Activated B cell treated with CpG ODN at 0.5 μM for 24 hours (primary cell): Measurements from ENCODE around the gene SLC16A3. TPM values are rescaled to one million over a fixed set of nuclear protein-coding genes. Genes with fewer than 3 reads are reported as not detected.

Source experiments
- ATAC-seq: fragments of 200-7000 bp; cut with Tn5 transposase; one replicate; pipeline ENCODE4 v1.10.0; 2021; ENCODE audit warnings: low read depth, mild to moderate bottlenecking, moderate library complexity
- CTCF ChIA-PET: fragments of 350-600 bp; sonication (Branson Sonifier 250); formaldehyde crosslinking; loops from one replicate; lab custom pipeline; 2021; ENCODE audit warnings: antibody characterized with exemption; lab: Charles Lee
- POLR2A ChIA-PET: fragments of 350-600 bp; sonication (Branson Sonifier 250); formaldehyde crosslinking; loops from one replicate; lab custom pipeline; 2021; ENCODE audit warnings: antibody characterized with exemption; lab: Charles Lee
- DNase-seq: peaks from one replicate; pipeline ENCODE4 v3.0.0; 2022
- H3K27ac Mint-ChIP-seq: one replicate; pipeline ENCODE4 v1.8.0; 2020; ENCODE audit warnings: mixed read lengths
- H3K27me3 Mint-ChIP-seq: one replicate; pipeline ENCODE4 v1.8.0; 2021; ENCODE audit warnings: mixed read lengths
- H3K36me3 Mint-ChIP-seq: one replicate; pipeline ENCODE4 v1.8.0; 2021; ENCODE audit warnings: low read depth, mixed read lengths
- H3K4me1 Mint-ChIP-seq: one replicate; pipeline ENCODE4 v1.8.0; 2021; ENCODE audit warnings: mixed read lengths
- H3K4me3 Mint-ChIP-seq: one replicate; pipeline ENCODE4 v1.8.0; 2020; ENCODE audit warnings: mild to moderate bottlenecking, mixed read lengths
- H3K9me3 Mint-ChIP-seq: one replicate; pipeline ENCODE4 v1.8.0; 2020; ENCODE audit warnings: mixed read lengths
- intact Hi-C: fragments of 100-400 bp; cut with micrococcal nuclease; formaldehyde crosslinking; loops from one replicate; pipeline ENCODE4 v1.15.1; 2024
- total RNA-seq: library from RNA; stranded (reverse); gene quantifications from 2 replicates; pipeline ENCODE4 v1.2.3, GENCODE V29; 2022
- TF ChIP-seq, protein P1 (sequence below): fragments of 200-600 bp; IDR thresholded peaks from one replicate; pipeline ENCODE4 v1.8.0; 2022; ENCODE audit warnings: antibody characterized with exemption, mild to moderate bottlenecking

SLC16A3 gene
- total RNA-seq, 1 donor from 2014 or later: 24.6 TPM

DNA sequence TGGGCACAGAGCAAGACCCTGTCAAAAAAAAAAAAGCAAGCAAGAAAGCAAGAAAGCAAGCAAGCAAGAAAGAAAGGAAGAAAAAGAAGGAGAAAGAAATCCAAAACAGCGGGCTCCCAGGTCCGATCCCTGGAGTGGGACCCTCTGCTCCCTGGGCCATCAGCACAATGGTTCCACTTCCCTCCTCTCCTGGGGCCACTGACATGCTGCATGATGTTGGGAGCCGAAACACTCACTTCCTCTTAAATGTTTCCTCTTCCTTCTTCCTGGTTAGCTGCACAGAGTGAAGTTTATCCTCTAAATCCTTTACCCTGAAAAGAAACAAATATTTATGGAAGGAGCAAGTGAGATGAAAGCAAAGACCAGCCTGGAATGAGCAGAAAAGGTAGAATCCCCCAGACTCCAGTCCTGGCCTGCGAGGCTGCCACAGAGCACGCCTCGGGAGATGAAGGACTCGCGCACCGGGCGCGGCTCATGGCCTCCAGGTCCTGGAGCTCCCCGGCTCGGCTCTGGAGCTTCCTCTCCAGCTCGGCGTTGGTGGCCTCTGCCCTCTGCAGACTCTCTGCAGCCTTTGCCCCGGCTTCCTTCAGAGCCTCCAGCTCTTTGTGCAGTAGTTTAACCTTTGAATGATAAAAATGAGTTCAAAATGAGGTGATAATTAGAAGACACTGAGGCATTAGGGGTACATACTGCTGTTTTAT is 35.2 kb upstream of the SLC16A3 start:
- Mint-ChIP-seq H3K27ac (no peak overlapping the region), H3K36me3 (peaks cover 34% of the 10 kb centered on the region), H3K9me3 (no peaks in the 10 kb centered on the region), H3K4me1 (peaks cover 9% of the 10 kb centered on the region), H3K27me3 (no peaks in the 10 kb centered on the region), H3K4me3 (no peak overlapping the region)
- no peak for ATAC-seq
- TF ChIP-seq, protein P1, sequence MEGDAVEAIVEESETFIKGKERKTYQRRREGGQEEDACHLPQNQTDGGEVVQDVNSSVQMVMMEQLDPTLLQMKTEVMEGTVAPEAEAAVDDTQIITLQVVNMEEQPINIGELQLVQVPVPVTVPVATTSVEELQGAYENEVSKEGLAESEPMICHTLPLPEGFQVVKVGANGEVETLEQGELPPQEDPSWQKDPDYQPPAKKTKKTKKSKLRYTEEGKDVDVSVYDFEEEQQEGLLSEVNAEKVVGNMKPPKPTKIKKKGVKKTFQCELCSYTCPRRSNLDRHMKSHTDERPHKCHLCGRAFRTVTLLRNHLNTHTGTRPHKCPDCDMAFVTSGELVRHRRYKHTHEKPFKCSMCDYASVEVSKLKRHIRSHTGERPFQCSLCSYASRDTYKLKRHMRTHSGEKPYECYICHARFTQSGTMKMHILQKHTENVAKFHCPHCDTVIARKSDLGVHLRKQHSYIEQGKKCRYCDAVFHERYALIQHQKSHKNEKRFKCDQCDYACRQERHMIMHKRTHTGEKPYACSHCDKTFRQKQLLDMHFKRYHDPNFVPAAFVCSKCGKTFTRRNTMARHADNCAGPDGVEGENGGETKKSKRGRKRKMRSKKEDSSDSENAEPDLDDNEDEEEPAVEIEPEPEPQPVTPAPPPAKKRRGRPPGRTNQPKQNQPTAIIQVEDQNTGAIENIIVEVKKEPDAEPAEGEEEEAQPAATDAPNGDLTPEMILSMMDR: no peak
- ChIA-PET POLR2A (no interaction called here), CTCF (no interaction called here)
- no peak for DNase-seq
- intact Hi-C loops: no loop called here

DNA sequence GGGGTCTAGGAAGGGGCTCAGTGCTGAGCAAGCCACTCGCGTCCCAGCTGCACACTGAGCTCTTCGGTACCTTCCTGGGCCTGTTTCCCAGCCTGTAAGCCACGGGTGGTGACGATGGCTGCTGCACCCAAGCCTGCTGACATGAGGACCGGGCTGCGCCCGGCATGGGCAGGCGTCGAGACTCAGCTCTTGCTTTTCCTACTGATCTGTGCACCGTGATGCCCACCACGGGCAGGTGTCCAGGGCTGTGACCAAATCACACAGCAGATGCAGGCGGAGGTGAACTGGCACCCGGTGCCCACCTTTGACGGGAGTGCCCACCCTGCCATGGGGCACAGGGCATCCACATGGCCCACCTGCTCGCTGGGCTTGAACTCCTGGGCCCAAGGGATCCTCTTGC is 34.1 kb upstream of the SLC16A3 start:
- H3K4me3 Mint-ChIP-seq: no peak overlapping the region
- CTCF ChIA-PET: no interaction called here
- TF ChIP-seq, protein P1: no peak
- POLR2A ChIA-PET: no interaction called here
- intact Hi-C loops: no loop called here
- DNase-seq (no peak), ATAC-seq (no peak)
- peaks cover 34% of the 10 kb centered on the region for H3K36me3 Mint-ChIP-seq
- H3K27me3 Mint-ChIP-seq: no peaks in the 10 kb centered on the region
- no peaks in the 10 kb centered on the region for H3K9me3 Mint-ChIP-seq
- peaks cover 9% of the 10 kb centered on the region for H3K4me1 Mint-ChIP-seq
- no peak overlapping the region for H3K27ac Mint-ChIP-seq

DNA sequence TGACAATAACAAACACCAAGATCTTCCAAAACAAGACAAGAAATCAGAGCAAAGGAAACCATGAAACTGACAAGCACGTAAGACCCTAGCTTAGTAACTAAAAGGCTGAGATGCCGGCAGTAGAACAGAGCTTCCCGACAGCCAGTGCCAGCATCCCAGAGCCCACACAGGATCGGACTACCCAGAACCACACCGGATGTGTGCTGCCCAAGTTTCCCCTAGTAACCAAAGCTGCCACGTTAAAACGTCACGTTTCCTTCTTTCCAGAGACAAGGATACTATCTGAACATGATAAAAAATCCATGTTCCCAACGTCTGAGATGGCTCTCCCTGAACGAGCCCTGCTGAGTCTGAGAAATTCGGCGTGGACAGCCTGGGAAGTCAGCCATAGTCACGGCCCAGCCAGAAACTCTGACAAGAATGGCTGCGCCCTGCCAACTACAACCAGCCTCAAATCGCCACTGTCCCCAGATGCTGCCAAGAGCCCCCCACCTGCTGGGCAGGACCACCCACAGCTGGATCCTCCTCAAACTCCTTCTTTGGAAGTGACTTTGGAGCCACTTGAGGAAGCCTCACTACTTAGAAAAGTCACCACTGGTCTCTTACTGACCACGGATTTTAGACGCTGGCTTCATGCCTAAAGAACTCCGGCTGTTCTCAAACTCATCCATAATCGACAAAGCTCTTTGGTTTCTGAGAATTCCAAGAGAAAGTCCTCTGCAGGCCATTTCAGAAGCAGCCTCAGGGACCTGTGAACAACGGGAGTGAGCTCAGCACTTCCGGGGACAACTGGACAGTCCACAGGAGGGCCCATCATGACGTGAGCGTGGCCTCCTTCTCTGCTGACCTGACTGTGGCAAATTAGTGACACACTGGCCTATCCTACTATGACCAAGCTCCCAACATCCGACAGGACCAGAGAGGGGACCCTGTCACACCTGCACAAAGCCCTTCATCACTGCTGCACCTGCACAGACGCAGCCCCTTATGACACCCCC is 32.9 kb upstream of the SLC16A3 start:
- ChIA-PET POLR2A (interaction anchor here (0.8 kb wide), 1 partner anchor 10 kb away, joined by 3 read pairs; no protein-coding TSS in a partner anchor), CTCF (no interaction called here)
- no peak overlapping the region for H3K27ac Mint-ChIP-seq

DNA sequence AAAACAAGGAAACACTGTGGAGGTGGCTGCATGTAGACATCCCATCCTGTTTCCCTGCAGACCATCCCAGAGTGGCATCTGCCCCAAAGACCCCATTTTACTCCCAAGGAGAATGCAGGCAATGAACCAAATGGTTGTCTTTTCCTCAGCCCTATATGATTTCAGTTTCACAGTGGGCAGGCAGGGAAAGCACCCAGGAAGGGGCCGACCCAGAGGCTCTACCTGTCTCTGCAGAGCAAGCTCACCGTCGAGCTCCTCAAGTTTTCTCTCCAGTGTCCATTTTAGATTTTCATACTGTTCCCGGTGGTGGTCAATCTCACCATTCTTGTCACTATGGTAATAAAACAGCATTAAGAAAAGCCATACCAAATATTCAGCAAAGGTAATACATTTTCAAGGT is 30.8 kb upstream of the SLC16A3 start:
- ChIA-PET POLR2A (no interaction called here), CTCF (no interaction called here)
- Mint-ChIP-seq H3K36me3 (peaks cover 30% of the 10 kb centered on the region), H3K9me3 (no peaks in the 10 kb centered on the region), H3K27me3 (no peaks in the 10 kb centered on the region), H3K4me3 (no peak overlapping the region), H3K27ac (no peak overlapping the region), H3K4me1 (peaks cover 9% of the 10 kb centered on the region)
- DNase-seq: no peak
- TF ChIP-seq, protein P1: no peak
- intact Hi-C loops: no loop called here
- no peak for ATAC-seq

More for the DNA sequence above, 32.9 kb upstream of the SLC16A3 start:
- no peak for ATAC-seq
- intact Hi-C loops: no loop called here
- Mint-ChIP-seq H3K9me3 (no peaks in the 10 kb centered on the region), H3K4me3 (no peak overlapping the region), H3K4me1 (peaks cover 9% of the 10 kb centered on the region), H3K36me3 (peaks cover 34% of the 10 kb centered on the region), H3K27me3 (no peaks in the 10 kb centered on the region)
- DNase-seq: no peak
- TF ChIP-seq, protein P1: no peak

DNA sequence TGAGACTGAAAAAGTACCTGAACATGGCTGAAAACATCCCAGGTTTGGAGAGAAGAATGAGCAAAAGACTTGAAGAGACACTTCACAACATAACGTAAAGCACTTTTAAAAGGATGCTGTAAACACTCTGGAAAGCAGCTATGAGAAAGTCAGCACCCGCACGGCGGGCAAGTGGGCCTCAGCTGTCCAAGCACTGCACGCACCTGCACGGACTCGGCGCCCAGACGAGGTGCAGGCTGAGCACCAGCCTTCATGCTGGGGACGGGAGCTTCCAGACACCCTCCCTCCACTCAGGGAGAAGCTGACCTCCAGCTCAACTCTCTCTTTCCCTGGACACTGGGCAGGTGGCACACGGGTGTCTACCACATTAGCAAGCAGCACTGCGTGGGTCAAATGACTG is 29.3 kb upstream of the SLC16A3 start:
- no peak for DNase-seq
- intact Hi-C loops: no loop called here
- no peak for ATAC-seq
- Mint-ChIP-seq H3K9me3 (no peaks in the 10 kb centered on the region), H3K27ac (no peak overlapping the region), H3K36me3 (peaks cover 19% of the 10 kb centered on the region), H3K4me1 (peaks cover 5% of the 10 kb centered on the region), H3K27me3 (no peaks in the 10 kb centered on the region), H3K4me3 (no peak overlapping the region)
- POLR2A ChIA-PET: interaction anchor here (0.7 to 0.9 kb wide), 2 partner anchors 72 to 82 kb away, joined by 6 to 8 read pairs; no protein-coding TSS in a partner anchor
- TF ChIP-seq, protein P1: no peak
- CTCF ChIA-PET: no interaction called here
